Dendritic cell treated with granulocyte-macrophage colony-stimulating factor and Interleukin-4, amounts not matched to agents 40 ng/mL and 50 ng/mL, for 4 days (primary cell): ENCODE measurements around the gene CTNNA2.

Source experiments
- H3K27ac Mint-ChIP-seq: one replicate; pipeline ENCODE4 v1.8.0; 2022; ENCODE audit warnings: mild to moderate bottlenecking, mixed read lengths
- H3K27me3 Mint-ChIP-seq: one replicate; pipeline ENCODE4 v1.8.0; 2022; ENCODE audit warnings: mild to moderate bottlenecking, mixed read lengths
- H3K36me3 Mint-ChIP-seq: one replicate; pipeline ENCODE4 v1.8.0; 2022; ENCODE audit warnings: low read depth, mixed read lengths
- H3K4me1 Mint-ChIP-seq: one replicate; pipeline ENCODE4 v1.8.0; 2022; ENCODE audit warnings: low read depth, mixed read lengths
- H3K4me3 Mint-ChIP-seq: one replicate; pipeline ENCODE4 v1.8.0; 2022; ENCODE audit warnings: mild to moderate bottlenecking, moderate library complexity, mixed read lengths
- H3K9me3 Mint-ChIP-seq: one replicate; pipeline ENCODE4 v1.8.0; 2022; ENCODE audit warnings: mixed read lengths
- intact Hi-C: fragments of 100-400 bp; cut with micrococcal nuclease; formaldehyde crosslinking; loops from one replicate; pipeline ENCODE4 v1.15.0; 2022

CTNNA2 gene

GRCh38 chr2:79757526-79757925 lies 244.7 kb downstream of the CTNNA2 start:
- Mint-ChIP-seq H3K9me3 (no peaks in the 10 kb centered on the region), H3K36me3 (no peaks in the 10 kb centered on the region), H3K27me3 (no peaks in the 10 kb centered on the region), H3K4me3 (no peak overlapping the region), H3K4me1 (no peaks in the 10 kb centered on the region), H3K27ac (no peak overlapping the region)
- intact Hi-C loops: no loop called here

- Mint-ChIP-seq H3K9me3 (no peaks in the 10 kb centered on the region), H3K27ac (no peak overlapping the region), H3K27me3 (no peaks in the 10 kb centered on the region), H3K36me3 (no peaks in the 10 kb centered on the region), H3K4me1 (no peaks in the 10 kb centered on the region), H3K4me3 (no peak overlapping the region)
- intact Hi-C loops: no loop called here
These were observed 245.2 kb downstream of the CTNNA2 start for GRCh38 chr2:79758042-79758441.

GRCh38 chr2:79758749-79759282 lies 246.0 kb downstream of the CTNNA2 start:
- no peaks in the 10 kb centered on the region for H3K27me3 Mint-ChIP-seq

GRCh38 chr2:79770926-79771325 lies 258.1 kb downstream of the CTNNA2 start:
- no peaks in the 10 kb centered on the region for H3K9me3 Mint-ChIP-seq
- no peaks in the 10 kb centered on the region for H3K4me1 Mint-ChIP-seq
- H3K4me3 Mint-ChIP-seq: no peak overlapping the region
- no peak overlapping the region for H3K27ac Mint-ChIP-seq
- intact Hi-C loops: no loop called here
- no peaks in the 10 kb centered on the region for H3K27me3 Mint-ChIP-seq
- no peaks in the 10 kb centered on the region for H3K36me3 Mint-ChIP-seq

More at GRCh38 chr2:79758749-79759282, 246.0 kb downstream of the CTNNA2 start:
- intact Hi-C loops: no loop called here
- Mint-ChIP-seq H3K27ac (no peak overlapping the region), H3K4me3 (no peak overlapping the region), H3K36me3 (no peaks in the 10 kb centered on the region), H3K4me1 (no peaks in the 10 kb centered on the region), H3K9me3 (no peaks in the 10 kb centered on the region)

GRCh38 chr2:79771493-79771892 lies 258.6 kb downstream of the CTNNA2 start:
- H3K36me3 Mint-ChIP-seq: no peaks in the 10 kb centered on the region
- intact Hi-C loops: no loop called here
- H3K4me1 Mint-ChIP-seq: no peaks in the 10 kb centered on the region
- no peaks in the 10 kb centered on the region for H3K27me3 Mint-ChIP-seq
- no peaks in the 10 kb centered on the region for H3K9me3 Mint-ChIP-seq
- no peak overlapping the region for H3K4me3 Mint-ChIP-seq
- no peak overlapping the region for H3K27ac Mint-ChIP-seq

GRCh38 chr2:79774016-79774415 lies 261.2 kb downstream of the CTNNA2 start:
- no peaks in the 10 kb centered on the region for H3K4me1 Mint-ChIP-seq
- H3K9me3 Mint-ChIP-seq: no peaks in the 10 kb centered on the region
- intact Hi-C loops: no loop called here
- no peak overlapping the region for H3K4me3 Mint-ChIP-seq
- H3K36me3 Mint-ChIP-seq: no peaks in the 10 kb centered on the region
- H3K27ac Mint-ChIP-seq: no peak overlapping the region
- no peaks in the 10 kb centered on the region for H3K27me3 Mint-ChIP-seq

GRCh38 chr2:79776461-79776860 lies 263.6 kb downstream of the CTNNA2 start:
- Mint-ChIP-seq H3K36me3 (no peaks in the 10 kb centered on the region), H3K27ac (no peak overlapping the region), H3K4me3 (no peak overlapping the region), H3K9me3 (no peaks in the 10 kb centered on the region), H3K4me1 (no peaks in the 10 kb centered on the region), H3K27me3 (no peaks in the 10 kb centered on the region)
- intact Hi-C loops: no loop called here

- Mint-ChIP-seq H3K4me3 (no peak overlapping the region), H3K27ac (no peak overlapping the region), H3K4me1 (no peaks in the 10 kb centered on the region), H3K36me3 (no peaks in the 10 kb centered on the region), H3K27me3 (no peaks in the 10 kb centered on the region), H3K9me3 (no peaks in the 10 kb centered on the region)
- intact Hi-C loops: no loop called here
These were observed 267.9 kb downstream of the CTNNA2 start for GRCh38 chr2:79780781-79781180.

- H3K9me3 Mint-ChIP-seq: no peaks in the 10 kb centered on the region
- no peaks in the 10 kb centered on the region for H3K4me1 Mint-ChIP-seq
- no peaks in the 10 kb centered on the region for H3K36me3 Mint-ChIP-seq
- no peaks in the 10 kb centered on the region for H3K27me3 Mint-ChIP-seq
- intact Hi-C loops: no loop called here
- H3K27ac Mint-ChIP-seq: no peak overlapping the region
- no peak overlapping the region for H3K4me3 Mint-ChIP-seq
These were observed 270.0 kb downstream of the CTNNA2 start for GRCh38 chr2:79782576-79783452.

GRCh38 chr2:79788952-79789651 lies 276.3 kb downstream of the CTNNA2 start:
- Mint-ChIP-seq H3K27ac (no peak overlapping the region), H3K27me3 (no peaks in the 10 kb centered on the region), H3K36me3 (no peaks in the 10 kb centered on the region), H3K4me1 (no peaks in the 10 kb centered on the region), H3K9me3 (no peaks in the 10 kb centered on the region), H3K4me3 (no peak overlapping the region)
- intact Hi-C loops: no loop called here

- H3K9me3 Mint-ChIP-seq: no peaks in the 10 kb centered on the region
- H3K4me1 Mint-ChIP-seq: no peaks in the 10 kb centered on the region
- no peak overlapping the region for H3K4me3 Mint-ChIP-seq
- no peak overlapping the region for H3K27ac Mint-ChIP-seq
- no peaks in the 10 kb centered on the region for H3K36me3 Mint-ChIP-seq
- no peaks in the 10 kb centered on the region for H3K27me3 Mint-ChIP-seq
- intact Hi-C loops: no loop called here
These were observed 277.0 kb downstream of the CTNNA2 start for GRCh38 chr2:79789811-79790210.

GRCh38 chr2:79792090-79792489 lies 279.2 kb downstream of the CTNNA2 start:
- Mint-ChIP-seq H3K36me3 (no peaks in the 10 kb centered on the region), H3K4me1 (no peaks in the 10 kb centered on the region), H3K27ac (no peak overlapping the region), H3K27me3 (no peaks in the 10 kb centered on the region), H3K9me3 (peaks cover 7% of the 10 kb centered on the region), H3K4me3 (no peak overlapping the region)
- intact Hi-C loops: no loop called here

- Mint-ChIP-seq H3K27ac (no peak overlapping the region), H3K4me1 (no peaks in the 10 kb centered on the region), H3K36me3 (no peaks in the 10 kb centered on the region), H3K4me3 (no peak overlapping the region), H3K27me3 (no peaks in the 10 kb centered on the region), H3K9me3 (peaks cover 9% of the 10 kb centered on the region)
- intact Hi-C loops: no loop called here
These were observed 280.2 kb downstream of the CTNNA2 start for GRCh38 chr2:79793006-79793405.

GRCh38 chr2:79796641-79797040 lies 283.8 kb downstream of the CTNNA2 start:
- no peaks in the 10 kb centered on the region for H3K27me3 Mint-ChIP-seq
- H3K9me3 Mint-ChIP-seq: peaks cover 14% of the 10 kb centered on the region
- H3K27ac Mint-ChIP-seq: no peak overlapping the region
- intact Hi-C loops: no loop called here
- H3K4me1 Mint-ChIP-seq: peaks cover 5% of the 10 kb centered on the region
- H3K36me3 Mint-ChIP-seq: no peaks in the 10 kb centered on the region
- no peak overlapping the region for H3K4me3 Mint-ChIP-seq
